Activated CD8-positive, alpha-beta T cell treated with anti-CD3 and anti-CD28 coated beads, Interleukin-2, amount 10 ng/mL, durations not matched to agents 7 days and 5 days (primary cell): ENCODE results near the gene HMCN1. TPM values are rescaled to one million over a fixed set of nuclear protein-coding genes. Genes with fewer than 3 reads are reported as not detected.

Source experiments
- ATAC-seq: fragments of 150-1000 bp; cut with Tn5 transposase; one replicate; pipeline ENCODE4 v1.10.0; 2021; ENCODE audit warnings: moderate library complexity
- CTCF ChIA-PET: fragments of 350-600 bp; sonication (Branson Sonifier 250); formaldehyde crosslinking; loops from one replicate; lab custom pipeline; 2021; ENCODE audit warnings: antibody characterized with exemption; lab: Charles Lee
- POLR2A ChIA-PET: fragments of 350-600 bp; sonication (Branson Sonifier 250); formaldehyde crosslinking; loops from one replicate; lab custom pipeline; 2021; ENCODE audit warnings: antibody characterized with exemption; lab: Charles Lee
- DNase-seq: peaks from one replicate; pipeline ENCODE4 v3.0.0-alpha.2; 2020
- H3K27ac Mint-ChIP-seq: one replicate; pipeline ENCODE4 v1.8.0; 2021; ENCODE audit warnings: mild to moderate bottlenecking, mixed read lengths
- H3K27me3 Mint-ChIP-seq: one replicate; pipeline ENCODE4 v1.8.0; 2021; ENCODE audit warnings: low read depth, mixed read lengths
- H3K36me3 Mint-ChIP-seq: one replicate; pipeline ENCODE4 v1.8.0; 2021; ENCODE audit warnings: low read depth, mixed read lengths
- H3K4me1 Mint-ChIP-seq: one replicate; pipeline ENCODE4 v1.8.0; 2021; ENCODE audit warnings: low read depth, mixed read lengths
- H3K4me3 Mint-ChIP-seq: one replicate; pipeline ENCODE4 v1.8.0; 2021; ENCODE audit warnings: mild to moderate bottlenecking, mixed read lengths
- H3K9me3 Mint-ChIP-seq: one replicate; pipeline ENCODE4 v1.8.0; 2022; ENCODE audit warnings: mixed read lengths; ENCODE audit not compliant: insufficient read depth
- total RNA-seq, 2 experiments: library from RNA; stranded (reverse); gene quantifications; one replicate each; pipeline ENCODE4 v1.2.3, GENCODE V29; 2021

Gene HMCN1
- total RNA-seq, 2 experiments from 2014 or later: 0.05 to 0.18 TPM

GRCh38 chr1:185974367-185975170 is 240.4 kb downstream of the HMCN1 start:
- no peak for ATAC-seq
- ChIA-PET CTCF (no interaction called here), POLR2A (no interaction called here)
- Mint-ChIP-seq H3K4me3 (no peak overlapping the region), H3K9me3 (no peaks in the 10 kb centered on the region), H3K36me3 (no peaks in the 10 kb centered on the region), H3K27ac (no peak overlapping the region), H3K27me3 (no peaks in the 10 kb centered on the region), H3K4me1 (no peaks in the 10 kb centered on the region)
- no peak for DNase-seq

GRCh38 chr1:185980891-185981290 is 246.7 kb downstream of the HMCN1 start:
- ATAC-seq (no peak), DNase-seq (no peak)
- Mint-ChIP-seq H3K36me3 (no peaks in the 10 kb centered on the region), H3K4me3 (no peak overlapping the region), H3K27ac (no peak overlapping the region), H3K4me1 (no peaks in the 10 kb centered on the region), H3K27me3 (no peaks in the 10 kb centered on the region), H3K9me3 (no peaks in the 10 kb centered on the region)
- ChIA-PET CTCF (no interaction called here), POLR2A (no interaction called here)

GRCh38 chr1:185984113-185984836 is 250.1 kb downstream of the HMCN1 start:
- POLR2A ChIA-PET: no interaction called here
- H3K4me1 Mint-ChIP-seq: peaks cover 9% of the 10 kb centered on the region
- ATAC-seq (no peak), DNase-seq (no peak)
- no peaks in the 10 kb centered on the region for H3K9me3 Mint-ChIP-seq
- no peak overlapping the region for H3K4me3 Mint-ChIP-seq
- CTCF ChIA-PET: no interaction called here
- no peaks in the 10 kb centered on the region for H3K27me3 Mint-ChIP-seq
- H3K36me3 Mint-ChIP-seq: no peaks in the 10 kb centered on the region
- H3K27ac Mint-ChIP-seq: no peak overlapping the region

- ChIA-PET POLR2A (no interaction called here), CTCF (no interaction called here)
- Mint-ChIP-seq H3K36me3 (no peaks in the 10 kb centered on the region), H3K4me1 (peaks cover 9% of the 10 kb centered on the region), H3K27ac (no peak overlapping the region), H3K4me3 (no peak overlapping the region), H3K9me3 (no peaks in the 10 kb centered on the region), H3K27me3 (no peaks in the 10 kb centered on the region)
- no peak for DNase-seq
- ATAC-seq: no peak
Observed at GRCh38 chr1:185987611-185988321, 253.6 kb downstream of the HMCN1 start.

GRCh38 chr1:185990565-185990964 is 256.4 kb downstream of the HMCN1 start:
- H3K9me3 Mint-ChIP-seq: no peaks in the 10 kb centered on the region
- no peaks in the 10 kb centered on the region for H3K27me3 Mint-ChIP-seq
- no peak overlapping the region for H3K4me3 Mint-ChIP-seq
- DNase-seq (no peak), ATAC-seq (no peak)
- no peak overlapping the region for H3K27ac Mint-ChIP-seq
- H3K36me3 Mint-ChIP-seq: no peaks in the 10 kb centered on the region
- POLR2A ChIA-PET: no interaction called here
- CTCF ChIA-PET: no interaction called here
- H3K4me1 Mint-ChIP-seq: peaks cover 9% of the 10 kb centered on the region

GRCh38 chr1:185991266-185991665 is 257.1 kb downstream of the HMCN1 start:
- H3K27ac Mint-ChIP-seq: no peak overlapping the region

GRCh38 chr1:185996211-185996610 is 262.0 kb downstream of the HMCN1 start:
- DNase-seq: no peak
- H3K27me3 Mint-ChIP-seq: no peaks in the 10 kb centered on the region
- CTCF ChIA-PET: no interaction called here

More at GRCh38 chr1:185991266-185991665, 257.1 kb downstream of the HMCN1 start:
- ChIA-PET POLR2A (no interaction called here), CTCF (no interaction called here)
- Mint-ChIP-seq H3K4me3 (no peak overlapping the region), H3K27me3 (no peaks in the 10 kb centered on the region), H3K36me3 (no peaks in the 10 kb centered on the region), H3K4me1 (peaks cover 9% of the 10 kb centered on the region), H3K9me3 (no peaks in the 10 kb centered on the region)
- no peak for ATAC-seq
- DNase-seq: no peak

GRCh38 chr1:185998391-185998790 is 264.2 kb downstream of the HMCN1 start:
- DNase-seq (no peak), ATAC-seq (no peak)
- H3K9me3 Mint-ChIP-seq: no peaks in the 10 kb centered on the region
- POLR2A ChIA-PET: no interaction called here
- no peak overlapping the region for H3K27ac Mint-ChIP-seq
- no peaks in the 10 kb centered on the region for H3K27me3 Mint-ChIP-seq
- H3K36me3 Mint-ChIP-seq: no peaks in the 10 kb centered on the region
- CTCF ChIA-PET: interaction anchor here (1.2 kb wide), 1 partner anchor 9 kb away, joined by 3 read pairs; no protein-coding TSS in a partner anchor
- H3K4me1 Mint-ChIP-seq: no peaks in the 10 kb centered on the region
- no peak overlapping the region for H3K4me3 Mint-ChIP-seq

More at GRCh38 chr1:185996211-185996610, 262.0 kb downstream of the HMCN1 start:
- H3K4me1 Mint-ChIP-seq: no peaks in the 10 kb centered on the region
- no peaks in the 10 kb centered on the region for H3K36me3 Mint-ChIP-seq
- H3K27ac Mint-ChIP-seq: no peak overlapping the region
- POLR2A ChIA-PET: no interaction called here
- no peak overlapping the region for H3K4me3 Mint-ChIP-seq
- no peak for ATAC-seq
- no peaks in the 10 kb centered on the region for H3K9me3 Mint-ChIP-seq

GRCh38 chr1:186002406-186002805 is 268.2 kb downstream of the HMCN1 start:
- no peaks in the 10 kb centered on the region for H3K4me1 Mint-ChIP-seq
- H3K9me3 Mint-ChIP-seq: no peaks in the 10 kb centered on the region
- no peak overlapping the region for H3K27ac Mint-ChIP-seq
- ChIA-PET CTCF (no interaction called here), POLR2A (no interaction called here)
- DNase-seq: no peak
- no peaks in the 10 kb centered on the region for H3K36me3 Mint-ChIP-seq
- H3K27me3 Mint-ChIP-seq: no peaks in the 10 kb centered on the region
- no peak for ATAC-seq
- no peak overlapping the region for H3K4me3 Mint-ChIP-seq

GRCh38 chr1:186009039-186009737 is 275.0 kb downstream of the HMCN1 start:
- no peaks in the 10 kb centered on the region for H3K27me3 Mint-ChIP-seq
- ChIA-PET CTCF (no interaction called here), POLR2A (no interaction called here)
- DNase-seq (no peak), ATAC-seq (no peak)
- H3K27ac Mint-ChIP-seq: no peak overlapping the region
- H3K9me3 Mint-ChIP-seq: no peaks in the 10 kb centered on the region
- no peaks in the 10 kb centered on the region for H3K4me1 Mint-ChIP-seq
- H3K4me3 Mint-ChIP-seq: no peak overlapping the region
- H3K36me3 Mint-ChIP-seq: no peaks in the 10 kb centered on the region

GRCh38 chr1:186014370-186015037 is 280.3 kb downstream of the HMCN1 start:
- no peak overlapping the region for H3K27ac Mint-ChIP-seq
- no peaks in the 10 kb centered on the region for H3K36me3 Mint-ChIP-seq
- ATAC-seq (no peak), DNase-seq (no peak)
- POLR2A ChIA-PET: no interaction called here
- no peaks in the 10 kb centered on the region for H3K9me3 Mint-ChIP-seq
- CTCF ChIA-PET: no interaction called here
- H3K27me3 Mint-ChIP-seq: no peaks in the 10 kb centered on the region
- no peak overlapping the region for H3K4me3 Mint-ChIP-seq
- no peaks in the 10 kb centered on the region for H3K4me1 Mint-ChIP-seq
